Activated CD4-positive, alpha-beta T cell treated with anti-CD3 and anti-CD28 coated beads, Interleukin-2, amount 10 ng/mL, durations not matched to agents 7 days and 5 days (primary cell): Measurements from ENCODE around the gene DENR. TPM values are rescaled to one million over a fixed set of nuclear protein-coding genes. Genes with fewer than 3 reads are reported as not detected.

Source experiments
- CTCF ChIA-PET: fragments of 350-600 bp; sonication (Branson Sonifier 250); formaldehyde crosslinking; loops from one replicate; lab custom pipeline; 2021; ENCODE audit warnings: antibody characterized with exemption; lab: Charles Lee
- POLR2A ChIA-PET: fragments of 350-600 bp; sonication (Branson Sonifier 250); formaldehyde crosslinking; loops from one replicate; lab custom pipeline; 2021; ENCODE audit warnings: antibody characterized with exemption; lab: Charles Lee
- DNase-seq: peaks from one replicate; pipeline ENCODE4 v3.0.0-alpha.2; 2020
- H3K27ac Mint-ChIP-seq: one replicate; pipeline ENCODE4 v1.8.0; 2021; ENCODE audit warnings: mild to moderate bottlenecking, moderate library complexity, mixed read lengths
- H3K27me3 Mint-ChIP-seq: one replicate; pipeline ENCODE4 v1.8.0; 2021; ENCODE audit warnings: mixed read lengths
- H3K36me3 Mint-ChIP-seq: one replicate; pipeline ENCODE4 v1.8.0; 2021; ENCODE audit warnings: low read depth, mixed read lengths
- H3K4me1 Mint-ChIP-seq: one replicate; pipeline ENCODE4 v1.8.0; 2021; ENCODE audit warnings: mixed read lengths
- H3K4me3 Mint-ChIP-seq: one replicate; pipeline ENCODE4 v1.8.0; 2021; ENCODE audit warnings: mild to moderate bottlenecking, moderate library complexity, mixed read lengths
- H3K9me3 Mint-ChIP-seq: one replicate; pipeline ENCODE4 v1.8.0; 2021; ENCODE audit warnings: mixed read lengths
- total RNA-seq, 2 experiments: library from RNA; stranded (reverse); gene quantifications; one replicate each; pipeline ENCODE4 v1.2.3, GENCODE V29; 2021

DENR gene
- total RNA-seq, 2 experiments from 2014 or later: 52.7 to 53.9 TPM

- ChIA-PET CTCF (interaction anchor here (0.6 kb wide), 3 partner anchors 47 to 1354 kb away, joined by 3 to 9 read pairs (median 3); no protein-coding TSS in a partner anchor), POLR2A (no interaction called here)
- no peak for DNase-seq
- H3K27ac Mint-ChIP-seq: peak overlapping the region; percentile 52
- no peaks in the 10 kb centered on the region for H3K27me3 Mint-ChIP-seq
- no peak overlapping the region for H3K4me3 Mint-ChIP-seq
- H3K36me3 Mint-ChIP-seq: no peaks in the 10 kb centered on the region
- no peaks in the 10 kb centered on the region for H3K9me3 Mint-ChIP-seq
- H3K4me1 Mint-ChIP-seq: peaks cover 61% of the 10 kb centered on the region
These were observed 27.1 kb upstream of the DENR start for GRCh38 chr12:122725452-122726079.

GRCh38 chr12:122726080-122726558 lies 26.5 kb upstream of the DENR start:
- ChIA-PET CTCF (interaction anchor here (0.6 kb wide), 2 partner anchors 47 to 930 kb away, joined by 3 read pairs; no protein-coding TSS in a partner anchor), POLR2A (interaction anchor here (0.7 kb wide), 1 partner anchor 81 kb away, joined by 6 read pairs; no protein-coding TSS in a partner anchor)
- Mint-ChIP-seq H3K9me3 (no peaks in the 10 kb centered on the region), H3K36me3 (no peaks in the 10 kb centered on the region), H3K27ac (peak overlapping the region; percentile 16), H3K4me1 (peaks cover 64% of the 10 kb centered on the region), H3K27me3 (no peaks in the 10 kb centered on the region), H3K4me3 (no peak overlapping the region)
- DNase-seq: no peak

- POLR2A ChIA-PET: no interaction called here
- H3K9me3 Mint-ChIP-seq: peaks cover 2% of the 10 kb centered on the region
- no peak for DNase-seq
- H3K27ac Mint-ChIP-seq: peak overlapping the region; percentile 81
- no peaks in the 10 kb centered on the region for H3K36me3 Mint-ChIP-seq
- H3K27me3 Mint-ChIP-seq: no peaks in the 10 kb centered on the region
- H3K4me3 Mint-ChIP-seq: peak overlapping the region; percentile 41
- CTCF ChIA-PET: interaction anchor here (1.1 kb wide), 1 partner anchor 7 kb away, joined by 3 read pairs; no protein-coding TSS in a partner anchor
- H3K4me1 Mint-ChIP-seq: peaks cover 80% of the 10 kb centered on the region
These were observed 22.9 kb upstream of the DENR start for GRCh38 chr12:122729583-122730214.

- POLR2A ChIA-PET: no interaction called here
- peaks cover 75% of the 10 kb centered on the region for H3K4me1 Mint-ChIP-seq
- peak within 1 kb of the TSS; percentile 41 for H3K4me3 Mint-ChIP-seq
These were observed 22.2 kb upstream of the DENR start, which contains the start of gene HCAR1 for GRCh38 chr12:122730215-122731014. HCAR1 (minus strand) TSS chr12:122730844; CDS start chr12:122730339, 505 bp downstream.

GRCh38 chr12:122732170-122732569 lies 20.5 kb upstream of the DENR start:
- POLR2A ChIA-PET: no interaction called here
- H3K27ac Mint-ChIP-seq: peak overlapping the region; percentile 52
- H3K4me1 Mint-ChIP-seq: peaks cover 65% of the 10 kb centered on the region
- DNase-seq: peak; percentile 30
- CTCF ChIA-PET: interaction anchor here (0.6 to 1.2 kb wide), 2 partner anchors 10 to 14 kb away, joined by 3 to 4 read pairs; no protein-coding TSS in a partner anchor
- no peak overlapping the region for H3K4me3 Mint-ChIP-seq
- H3K36me3 Mint-ChIP-seq: peaks cover 2% of the 10 kb centered on the region
- no peaks in the 10 kb centered on the region for H3K27me3 Mint-ChIP-seq
- H3K9me3 Mint-ChIP-seq: peaks cover 5% of the 10 kb centered on the region

More at GRCh38 chr12:122730215-122731014, 22.2 kb upstream of the DENR start, which contains the start of gene HCAR1:
- H3K36me3 Mint-ChIP-seq: no peaks in the 10 kb centered on the region
- CTCF ChIA-PET: interaction anchor here (1.1 to 1.3 kb wide), 2 partner anchors 8 to 22 kb away, joined by 3 read pairs; partner anchors contain the start of gene DENR
- H3K9me3 Mint-ChIP-seq: peaks cover 2% of the 10 kb centered on the region
- peak within 1 kb of the TSS; percentile 81 for H3K27ac Mint-ChIP-seq
- peak; percentile 79 for DNase-seq
- H3K27me3 Mint-ChIP-seq: no peaks in the 10 kb centered on the region

GRCh38 chr12:122732611-122733010 lies 20.0 kb upstream of the DENR start:
- Mint-ChIP-seq H3K27ac (peak overlapping the region; percentile 52), H3K9me3 (peaks cover 5% of the 10 kb centered on the region), H3K4me1 (peaks cover 63% of the 10 kb centered on the region), H3K27me3 (no peaks in the 10 kb centered on the region), H3K4me3 (no peak overlapping the region), H3K36me3 (peaks cover 2% of the 10 kb centered on the region)
- ChIA-PET CTCF (interaction anchor here (0.6 to 1.2 kb wide), 2 partner anchors 10 to 13 kb away, joined by 3 to 4 read pairs; no protein-coding TSS in a partner anchor), POLR2A (no interaction called here)
- DNase-seq: no peak

- CTCF ChIA-PET: interaction anchor here (0.9 to 1.4 kb wide), 2 partner anchors 11 to 411 kb away, joined by 3 read pairs; no protein-coding TSS in a partner anchor
- Mint-ChIP-seq H3K4me3 (no peak overlapping the region), H3K4me1 (peaks cover 14% of the 10 kb centered on the region), H3K27me3 (no peaks in the 10 kb centered on the region), H3K36me3 (peaks cover 2% of the 10 kb centered on the region), H3K9me3 (peaks cover 2% of the 10 kb centered on the region), H3K27ac (no peak overlapping the region)
- POLR2A ChIA-PET: interaction anchor here (0.6 kb wide), 1 partner anchor 14 kb away, joined by 3 read pairs; no protein-coding TSS in a partner anchor
- DNase-seq: no peak
These were observed 14.1 kb upstream of the DENR start for GRCh38 chr12:122738571-122738970.

- peaks cover 2% of the 10 kb centered on the region for H3K36me3 Mint-ChIP-seq
- no peak overlapping the region for H3K27ac Mint-ChIP-seq
- peaks cover 2% of the 10 kb centered on the region for H3K9me3 Mint-ChIP-seq
- DNase-seq: no peak
- no peaks in the 10 kb centered on the region for H3K27me3 Mint-ChIP-seq
- CTCF ChIA-PET: no interaction called here
- H3K4me1 Mint-ChIP-seq: peaks cover 7% of the 10 kb centered on the region
- POLR2A ChIA-PET: no interaction called here
- no peak overlapping the region for H3K4me3 Mint-ChIP-seq
These were observed 12.3 kb upstream of the DENR start for GRCh38 chr12:122740351-122740750.

GRCh38 chr12:122743895-122744525 lies 8.6 kb upstream of the DENR start:
- Mint-ChIP-seq H3K27ac (no peak overlapping the region), H3K4me1 (peaks cover 2% of the 10 kb centered on the region), H3K27me3 (no peaks in the 10 kb centered on the region), H3K4me3 (no peak overlapping the region), H3K36me3 (no peaks in the 10 kb centered on the region), H3K9me3 (no peaks in the 10 kb centered on the region)
- DNase-seq: no peak
- ChIA-PET POLR2A (no interaction called here), CTCF (no interaction called here)

GRCh38 chr12:122747224-122748135 lies 5.1 kb upstream of the DENR start:
- ChIA-PET CTCF (interaction anchor here (0.6 to 0.7 kb wide), 2 partner anchors 82 to 411 kb away, joined by 3 to 5 read pairs; no protein-coding TSS in a partner anchor), POLR2A (no interaction called here)
- Mint-ChIP-seq H3K9me3 (no peaks in the 10 kb centered on the region), H3K27ac (no peak overlapping the region), H3K36me3 (no peaks in the 10 kb centered on the region), H3K27me3 (no peaks in the 10 kb centered on the region), H3K4me3 (no peak overlapping the region), H3K4me1 (peaks cover 18% of the 10 kb centered on the region)
- no peak for DNase-seq
